Hypothalamus (tissue), 51 donors: ENCODE data around the gene DPF1.
"Not testable (repeated sequence)": the region's sequence is repeated elsewhere in the genome, so short reads cannot be mapped to it uniquely, and the experiment has no call there.

Experiments used
- DNase-seq, 51 donors: peaks; one replicate each; lab custom pipeline; 2025; lab: John Stamatoyannopoulos, UW

The DPF1 gene

DNA sequence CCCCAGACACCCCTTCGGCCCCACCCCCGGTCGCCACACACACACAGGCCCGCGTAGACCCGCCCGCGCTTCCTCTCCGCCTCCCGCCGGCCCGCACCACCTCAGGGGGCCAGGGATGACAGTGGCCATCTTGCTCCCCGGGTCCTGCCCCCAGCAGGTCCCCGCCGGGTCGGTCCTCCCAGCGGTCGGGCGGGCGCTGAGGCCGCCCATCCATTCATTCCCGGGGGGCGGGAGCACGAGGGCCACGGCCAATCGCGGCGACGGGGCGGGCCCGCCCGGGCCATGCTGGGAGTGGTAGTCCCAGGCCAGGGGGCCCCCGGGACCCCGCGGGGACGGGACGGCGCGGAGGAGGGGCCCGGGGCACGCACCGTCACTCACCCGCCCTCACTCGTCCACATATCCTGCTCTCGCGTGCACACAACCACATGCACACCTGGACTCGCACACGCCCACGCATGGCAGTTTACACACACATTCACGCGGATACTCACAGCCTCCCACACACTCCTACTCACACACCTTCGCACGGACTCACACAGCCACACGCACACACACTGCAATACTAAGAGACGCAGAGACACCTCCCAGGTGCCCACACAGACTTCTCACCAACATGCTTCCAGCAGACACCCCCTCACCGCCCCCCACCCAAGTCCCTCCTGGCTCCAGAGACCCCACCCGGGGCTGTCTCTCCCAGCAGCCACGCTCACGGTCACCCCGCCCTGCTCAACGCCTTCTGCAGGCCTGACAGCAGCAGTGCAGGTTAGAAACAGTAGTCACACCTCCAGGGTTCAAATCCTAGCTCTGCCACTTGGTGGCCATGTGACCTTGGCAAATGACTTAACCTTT, at the start of gene DPF1:
DPF1 (minus strand) TSS at position 209 of the 849 bp plus-strand sequence; CDS start at position 129, 80 bp downstream.
- DNase-seq: peak in 45 of 51 donors; percentile 6 to 84 (median 59)

DNA sequence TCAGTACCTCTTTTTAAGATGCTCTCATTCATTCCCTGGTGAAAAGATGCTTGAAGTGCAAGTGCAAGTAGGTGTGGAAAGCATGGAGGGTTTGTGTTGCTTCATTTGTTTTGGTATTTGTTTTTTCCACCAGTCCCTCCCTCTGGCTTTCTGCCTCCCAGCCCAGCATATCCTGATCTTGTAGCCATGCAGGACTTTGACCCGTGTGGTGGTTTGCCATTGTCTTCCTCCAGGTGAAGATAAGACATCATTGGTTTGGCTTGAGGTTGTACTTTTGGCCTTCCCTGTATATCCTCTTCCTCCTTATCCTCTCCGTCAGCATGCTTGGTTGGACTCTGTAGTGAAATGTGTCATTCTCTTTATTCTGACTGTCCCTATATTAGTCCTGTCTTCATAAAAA, 49.5 kb upstream of the DPF1 start:
- no peak for DNase-seq

DNA sequence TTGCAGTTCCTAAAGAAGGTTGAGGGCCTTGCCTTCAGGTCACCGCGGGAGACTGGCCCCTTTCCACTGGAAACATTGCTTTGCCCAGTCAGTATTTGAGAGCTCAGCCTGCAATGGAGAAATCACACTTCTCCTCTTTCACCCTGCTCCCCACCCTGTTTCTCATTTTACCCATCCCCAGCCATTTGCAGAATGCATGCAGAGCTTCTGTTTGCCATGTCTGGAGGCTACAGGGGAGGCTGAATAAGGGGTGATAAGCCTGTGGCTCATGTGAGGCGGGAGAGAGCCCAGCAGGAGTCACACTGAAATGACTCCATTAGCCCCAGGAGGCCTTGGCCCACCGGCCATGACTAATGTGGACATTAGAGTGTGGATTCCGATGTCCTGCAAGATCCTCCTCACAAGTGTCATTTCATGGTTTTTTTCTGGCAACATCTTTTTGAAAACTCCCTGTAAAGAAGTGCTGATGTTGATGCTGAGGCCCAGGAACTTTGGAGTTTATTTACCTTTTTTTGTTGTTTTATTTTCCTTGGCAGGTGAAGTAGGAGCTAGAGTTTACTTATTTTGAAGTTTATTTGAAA, 46.7 kb upstream of the DPF1 start:
- DNase-seq: no peak

DNA sequence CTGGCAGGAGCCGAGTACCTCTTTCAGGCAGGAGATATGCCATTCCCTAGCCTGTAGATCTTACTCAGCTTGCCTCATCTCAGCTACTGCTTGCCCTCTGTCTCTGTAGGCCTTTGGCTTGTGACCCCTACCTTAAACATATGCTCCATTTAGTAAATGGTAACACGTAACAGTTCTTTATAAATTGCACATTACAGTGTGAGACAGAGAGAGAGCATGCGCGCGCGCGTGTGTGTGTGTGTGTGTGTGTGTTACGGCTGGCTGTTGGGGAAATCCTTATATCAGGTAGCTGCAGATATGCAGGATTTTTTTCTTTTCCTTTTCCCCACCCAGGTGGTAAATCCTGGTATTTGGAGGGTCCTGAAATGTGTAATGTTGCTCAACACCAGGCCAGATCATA, 44.5 kb upstream of the DPF1 start:
- DNase-seq: no peak

DNA sequence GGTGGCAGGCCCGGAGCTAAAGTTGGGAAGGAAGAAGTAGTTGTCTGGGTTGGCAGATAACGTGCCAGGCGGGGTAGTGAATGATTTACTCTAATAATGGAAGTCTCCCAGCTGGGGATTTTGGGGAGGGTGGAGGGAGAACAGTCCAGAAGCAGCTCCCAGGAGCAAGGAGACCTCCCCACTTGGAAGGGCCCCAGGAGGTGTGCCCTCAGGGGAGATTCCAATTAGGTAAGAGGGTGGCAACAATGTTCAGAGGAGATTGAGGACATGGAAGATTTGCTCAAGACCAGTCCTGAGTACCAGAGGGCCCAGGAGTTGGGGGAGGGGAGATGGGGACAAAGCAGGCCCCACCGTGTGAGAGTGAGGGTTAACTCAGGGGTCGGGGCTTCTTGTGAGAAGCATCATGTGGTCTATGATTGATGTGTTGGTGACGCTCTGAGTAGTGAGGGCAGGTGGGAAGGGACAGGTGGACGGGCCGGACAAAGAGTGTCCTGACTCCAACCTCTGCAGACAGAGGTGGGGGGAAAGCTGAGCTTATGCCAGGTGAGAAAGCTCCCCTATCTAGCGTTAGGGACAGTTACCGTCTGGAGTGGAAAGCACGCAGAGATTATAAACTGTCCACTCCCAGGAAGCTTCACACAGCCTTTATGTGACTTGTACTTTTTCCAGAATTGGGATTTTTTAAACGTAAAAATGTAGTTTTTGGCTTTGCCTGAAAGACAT, 43.9 kb upstream of the DPF1 start:
- no peak for DNase-seq

DNA sequence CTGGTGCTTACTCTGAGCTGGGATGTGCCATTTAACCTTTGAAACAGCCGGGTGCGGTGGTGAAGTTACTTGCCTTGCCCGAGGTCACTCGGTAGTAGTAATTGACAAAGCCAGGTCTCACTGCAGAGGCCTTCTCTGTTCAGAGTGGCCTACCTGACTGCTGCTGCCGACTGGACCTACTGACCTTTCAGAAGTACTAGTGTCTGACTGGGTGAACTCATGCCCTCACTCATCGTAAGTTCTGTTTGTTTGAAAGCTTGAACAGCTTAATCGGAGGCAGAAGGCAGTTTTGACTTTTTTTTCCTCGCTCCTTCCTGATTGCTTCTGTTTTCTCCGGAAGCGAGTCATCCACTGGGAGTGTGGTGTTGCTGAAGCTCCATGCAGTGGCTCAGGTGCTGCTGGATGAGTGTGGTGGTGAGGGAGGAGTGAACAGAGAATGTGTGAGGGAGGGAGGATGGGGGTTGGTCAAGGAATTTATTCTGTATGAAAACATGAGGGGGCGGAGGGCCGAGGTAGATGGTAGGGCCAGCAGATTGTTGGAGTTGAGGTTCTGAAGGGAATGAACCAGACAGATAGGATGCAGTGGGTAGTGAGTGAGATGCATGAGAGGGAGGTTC, 43.1 kb upstream of the DPF1 start:
- DNase-seq: peak in 1 of 51 donors; percentile 49

DNA sequence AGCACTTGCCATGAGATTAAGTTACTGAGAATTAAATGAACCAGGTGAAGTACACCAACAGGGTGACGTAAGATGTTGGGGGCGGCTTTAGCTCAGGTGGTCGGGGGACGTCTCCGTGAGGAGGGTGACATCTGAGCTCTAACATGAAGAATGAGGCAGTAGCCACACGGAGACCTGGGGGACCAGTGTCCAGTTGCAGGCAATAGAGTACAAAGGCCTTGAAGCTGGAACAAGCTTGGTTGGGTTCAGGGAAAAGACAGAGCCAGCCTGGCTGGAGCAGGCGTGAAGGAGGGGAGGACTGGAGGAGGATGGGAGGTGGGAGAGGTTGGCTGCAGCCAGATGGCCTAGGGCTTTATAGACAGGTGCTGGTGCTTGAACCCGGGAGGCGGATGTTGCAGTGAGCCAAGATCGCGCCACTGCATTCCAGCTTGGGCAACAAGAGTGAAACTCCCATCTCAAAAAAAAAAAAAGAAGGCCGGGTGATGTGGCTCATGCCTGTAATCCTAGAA, 42.0 kb upstream of the DPF1 start:
- no peak for DNase-seq

DNA sequence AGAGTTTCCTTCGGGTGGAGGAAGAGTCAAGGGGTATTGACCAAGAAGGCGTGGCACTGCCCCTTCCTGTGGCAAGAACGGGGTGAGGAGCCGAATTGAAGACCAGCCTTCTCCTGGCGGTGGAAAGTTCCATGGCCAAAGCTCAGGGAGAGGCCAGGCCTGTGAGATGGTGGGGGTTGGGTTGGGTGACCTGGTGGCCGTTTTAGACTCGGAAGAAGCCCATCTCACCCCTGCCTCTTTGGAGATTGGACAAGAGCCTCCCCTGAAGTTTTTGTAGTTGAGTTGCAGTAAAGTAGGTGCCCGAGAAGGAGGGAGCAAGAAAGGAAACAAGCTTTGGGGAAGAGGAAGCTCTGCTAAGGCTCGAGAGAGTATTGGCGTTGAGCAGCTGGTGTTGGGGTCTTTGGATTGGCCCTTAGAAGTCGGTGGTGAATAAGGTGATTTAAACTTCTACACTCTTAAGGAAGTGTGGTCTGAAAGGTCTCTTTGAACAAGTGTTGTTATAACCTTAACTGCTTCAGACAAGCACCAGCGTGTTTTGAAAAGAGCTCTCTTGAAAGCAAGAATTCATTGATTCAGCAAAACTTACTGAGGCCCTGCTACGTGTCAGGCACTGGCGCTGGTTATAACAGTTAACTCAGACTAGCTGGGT, 41.3 kb upstream of the DPF1 start:
- DNase-seq: peak in 1 of 51 donors; percentile 15

DNA sequence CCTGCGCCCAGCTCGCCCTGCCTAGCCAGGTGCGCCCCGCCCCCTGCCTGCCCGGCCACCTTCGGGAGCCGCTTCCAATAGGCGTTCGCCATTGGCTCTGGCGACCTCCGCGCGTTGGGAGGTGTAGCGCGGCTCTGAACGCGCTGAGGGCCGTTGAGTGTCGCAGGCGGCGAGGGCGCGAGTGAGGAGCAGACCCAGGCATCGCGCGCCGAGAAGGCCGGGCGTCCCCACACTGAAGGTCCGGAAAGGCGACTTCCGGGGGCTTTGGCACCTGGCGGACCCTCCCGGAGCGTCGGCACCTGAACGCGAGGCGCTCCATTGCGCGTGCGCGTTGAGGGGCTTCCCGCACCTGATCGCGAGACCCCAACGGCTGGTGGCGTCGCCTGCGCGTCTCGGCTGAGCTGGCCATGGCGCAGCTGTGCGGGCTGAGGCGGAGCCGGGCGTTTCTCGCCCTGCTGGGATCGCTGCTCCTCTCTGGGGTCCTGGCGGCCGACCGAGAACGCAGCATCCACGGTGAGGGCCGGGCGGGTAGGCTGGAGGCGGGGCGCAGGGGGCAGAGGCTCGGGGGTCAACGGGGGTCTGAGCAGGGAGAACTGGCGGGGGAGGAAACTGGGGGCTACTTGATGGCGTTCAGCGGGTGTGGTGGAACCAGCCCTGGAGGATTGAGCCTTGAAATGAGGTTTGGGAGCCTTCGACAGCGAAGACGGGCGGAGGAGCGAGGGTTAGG, 40.6 kb upstream of the DPF1 start, which contains the start of gene SPINT2:
SPINT2 (plus strand) TSS at position 88 of the 727 bp plus-strand sequence; CDS start at position 408, 320 bp downstream.
- peak in 11 of 51 donors; percentile 30 to 71 (median 42) for DNase-seq

DNA sequence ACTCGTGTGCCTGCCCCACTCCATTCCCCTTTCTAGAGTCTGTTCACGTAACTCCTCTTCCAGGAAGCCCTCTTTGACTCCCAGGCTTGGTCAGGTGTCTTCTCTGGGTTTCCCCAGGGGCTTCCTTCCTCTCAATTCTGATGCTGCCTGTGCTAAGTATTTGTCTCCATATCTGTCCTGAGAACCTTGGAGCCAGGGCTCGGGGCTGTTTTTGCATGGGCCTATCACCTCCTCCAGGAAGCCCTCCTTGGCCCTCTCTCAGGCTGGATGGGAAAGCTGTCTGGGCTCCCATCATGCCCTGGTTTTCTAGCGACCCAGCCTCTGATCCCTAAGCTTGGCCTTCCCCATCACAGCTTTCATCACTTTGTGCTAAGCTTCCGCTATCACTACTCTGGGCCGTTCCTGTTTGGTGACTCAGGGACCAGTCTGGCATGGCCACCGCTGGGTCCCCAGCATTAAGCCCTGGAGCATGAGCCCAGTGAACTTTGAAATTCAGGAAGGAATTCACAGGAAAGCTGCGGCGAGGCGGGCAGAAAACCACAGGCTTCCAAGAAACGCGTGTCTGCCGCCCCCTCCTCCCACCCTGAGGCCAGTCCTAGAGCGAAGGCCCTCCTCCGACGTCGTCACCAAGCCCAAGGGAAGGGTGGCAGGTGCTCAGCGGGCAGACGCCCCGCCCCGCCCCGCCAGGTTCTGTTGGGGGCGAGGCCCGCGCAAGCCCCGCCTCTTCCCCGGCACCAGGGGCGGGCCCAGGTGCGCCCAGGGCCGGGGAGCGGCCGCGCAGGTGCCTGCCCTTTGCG, 39.9 kb upstream of the DPF1 start:
- DNase-seq: peak in 14 of 51 donors; percentile 20 to 71 (median 50)

DNA sequence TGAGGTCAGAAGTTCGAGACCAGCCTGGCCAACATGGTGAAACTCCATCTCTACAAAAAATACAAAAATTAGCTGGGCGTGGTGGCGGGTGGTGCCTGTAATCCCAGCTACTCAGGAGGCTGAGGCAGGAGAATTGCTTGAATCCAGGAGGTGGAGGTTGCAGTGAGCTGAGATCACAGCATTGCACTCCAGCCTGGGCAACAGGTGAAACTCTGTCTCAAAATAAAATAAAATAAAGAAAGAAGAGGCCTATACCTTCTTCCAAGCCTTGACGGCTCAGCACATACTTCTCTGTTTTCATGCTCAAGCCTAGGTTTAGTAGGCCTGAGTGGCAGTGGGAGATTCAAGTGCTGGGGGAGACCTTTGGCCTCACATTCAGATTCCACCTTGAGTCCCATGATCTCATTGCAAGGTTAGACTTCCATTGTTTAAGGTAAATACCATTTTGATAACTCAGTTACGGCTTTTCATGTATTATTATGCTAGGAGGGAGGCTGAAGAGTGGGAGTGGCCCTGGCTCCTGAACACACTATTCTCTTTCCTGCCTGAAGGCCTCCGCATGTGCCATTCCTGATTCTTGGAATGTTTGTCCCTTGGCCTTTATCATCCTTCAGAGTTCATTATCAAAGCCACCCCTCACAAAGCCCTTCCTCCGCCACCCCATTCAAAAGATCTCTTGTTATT, 38.7 kb upstream of the DPF1 start:
- DNase-seq: no peak

DNA sequence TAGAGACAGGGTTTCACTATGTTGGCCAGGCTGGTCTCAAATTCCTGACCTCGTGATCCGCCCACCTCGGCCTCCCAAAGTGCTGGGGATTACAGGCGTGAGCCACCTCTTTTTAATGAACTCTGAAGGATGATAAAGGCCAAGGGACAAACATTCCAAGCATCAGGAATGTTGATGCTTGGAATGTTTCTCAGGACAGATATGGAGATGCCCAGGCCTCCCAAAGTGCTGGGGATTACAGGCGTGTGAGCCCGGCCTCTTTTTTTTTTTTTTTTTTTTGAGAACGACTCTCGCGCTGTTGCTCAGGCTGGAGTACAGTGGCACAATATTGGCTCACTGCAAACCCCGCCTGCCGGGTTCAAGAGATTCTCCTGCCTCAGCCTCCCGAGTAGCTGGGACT, 37.9 kb upstream of the DPF1 start:
- not testable (repeated sequence) for DNase-seq

DNA sequence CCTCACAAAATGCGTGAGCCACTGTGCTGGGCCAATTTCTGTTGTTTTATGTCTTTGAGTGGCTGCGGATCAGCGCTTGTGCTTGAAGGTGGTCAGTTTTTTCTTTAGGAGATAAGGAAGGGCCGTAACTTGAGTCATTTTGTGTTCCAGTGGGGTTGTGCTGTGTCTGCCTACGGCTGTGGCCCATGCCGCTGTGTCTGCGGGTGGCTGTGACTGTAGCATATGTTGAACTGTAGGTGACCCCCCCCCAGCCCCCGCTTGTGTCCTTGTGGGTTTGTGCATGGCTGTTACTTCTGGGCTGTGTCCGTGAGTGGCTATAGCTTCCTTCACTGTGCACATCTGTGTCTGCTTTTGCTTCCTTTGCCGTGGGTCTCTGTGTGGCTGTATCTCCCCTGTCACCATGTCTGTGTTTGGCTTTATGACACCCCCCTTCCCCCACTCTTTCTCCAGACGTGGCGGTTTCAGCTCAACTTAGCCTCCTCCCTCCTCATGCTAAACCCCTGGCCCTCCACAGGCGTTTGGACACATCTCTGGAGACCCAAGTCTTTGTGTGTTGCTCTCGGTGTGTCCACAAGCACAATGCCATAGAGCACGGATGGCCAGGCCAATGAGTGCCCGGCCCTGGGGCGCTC, 31.5 kb upstream of the DPF1 start:
- DNase-seq: peak in 17 of 51 donors; percentile 18 to 55 (median 38)

DNA sequence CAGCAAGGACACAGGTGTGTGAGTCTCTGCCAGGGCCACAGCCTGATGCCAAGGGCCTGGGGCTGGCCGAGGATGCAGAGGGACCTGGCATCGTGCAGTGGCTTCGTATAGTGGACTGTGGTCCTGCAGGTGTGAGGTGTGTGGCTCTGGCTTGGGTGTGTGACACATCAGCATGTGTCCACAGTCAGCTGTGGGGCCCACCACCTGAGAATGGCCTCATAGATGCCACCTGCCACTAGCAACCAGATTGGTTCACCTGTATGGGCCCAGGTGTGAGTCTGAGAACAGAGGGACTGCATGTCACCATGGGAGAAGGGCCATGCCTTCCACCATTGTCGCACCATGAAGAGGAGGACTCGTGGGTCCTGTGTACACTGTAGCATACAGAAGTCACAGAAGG, 29.8 kb upstream of the DPF1 start:
- peak in 2 of 51 donors; percentile 34 to 75 for DNase-seq

DNA sequence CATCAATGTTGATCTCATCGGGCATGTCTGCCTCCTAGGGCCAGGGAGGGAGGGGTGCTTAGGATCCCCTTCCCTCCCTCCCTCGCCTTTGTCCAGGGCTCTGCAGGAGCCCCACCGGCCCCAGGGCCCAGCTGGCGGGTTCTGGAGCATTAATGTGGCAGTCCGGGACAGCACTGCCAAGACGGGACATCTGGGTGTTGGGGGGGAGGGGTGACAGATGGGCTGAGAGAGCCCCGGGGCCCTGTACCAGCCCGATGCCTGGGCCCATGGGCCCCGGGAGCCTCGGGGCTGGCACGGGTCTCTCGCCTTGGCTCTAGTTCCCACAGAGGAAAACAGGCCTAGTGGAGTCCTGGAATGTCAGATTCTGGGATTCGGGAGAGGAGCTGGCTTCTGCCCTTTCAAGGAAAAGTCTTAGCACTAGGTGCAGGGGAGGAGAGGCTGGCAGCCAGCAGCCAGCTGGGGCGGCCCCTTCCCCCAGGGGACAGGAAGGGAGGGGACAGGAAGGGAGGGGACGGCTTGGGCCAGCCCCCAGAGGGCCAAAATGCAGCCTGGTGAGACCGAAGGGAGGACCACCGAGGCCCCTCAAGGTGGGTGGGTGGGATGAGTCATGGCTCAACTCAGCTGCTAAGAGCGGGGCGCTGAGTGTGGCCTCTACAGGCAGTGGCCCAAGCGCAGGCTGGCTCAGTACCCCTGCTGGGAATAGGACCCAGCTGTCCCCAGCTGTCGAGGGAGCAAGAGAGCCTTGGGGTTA, 29.1 kb upstream of the DPF1 start:
- DNase-seq: peak in 47 of 51 donors; percentile 24 to 95 (median 83)

DNA sequence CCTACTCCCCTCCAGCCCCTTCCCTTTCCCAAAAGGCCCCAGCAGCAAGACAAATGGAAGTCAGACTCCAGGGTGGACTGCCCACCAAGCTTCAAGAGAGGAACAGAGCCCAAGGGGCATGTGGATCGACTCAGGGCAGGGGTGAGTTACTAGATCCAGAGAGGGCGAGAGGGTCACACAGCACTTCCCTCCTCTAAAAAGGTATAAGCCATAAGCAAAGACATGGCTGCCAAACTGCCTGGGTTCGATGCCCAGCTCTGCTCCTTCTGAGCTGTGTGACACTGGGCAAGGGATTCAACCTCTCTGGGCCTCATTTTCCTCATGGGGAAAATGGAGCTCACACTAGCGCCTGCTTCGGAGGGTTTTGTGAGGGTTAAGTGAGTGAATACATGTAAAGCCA, 28.4 kb upstream of the DPF1 start:
- DNase-seq: peak in 1 of 51 donors; percentile 42
